ENCODE results near the gene AGPAT4.

- TF ChIP-seq CTCF (optimal IDR thresholded peaks at IDR 0.05 in 1 of 3, IDR thresholded peaks at IDR 0.05 in 1 of 3, conservative IDR thresholded peaks at IDR 0.05 in 1 of 3; ENCODE audit: extremely low read depth in 1 of 3, insufficient read depth in 2 of 3, low read length in 3 of 3) (no peak), EZH2 (IDR thresholded peaks at IDR 0.05; ENCODE audit: low read length) (no peak)
These were observed 56.2 kb downstream of the AGPAT4 start for GRCh38 chr6:161217628-161218027.
